GM18867 (cell line): ENCODE results near the gene MGST3.
"Not testable (repeated sequence)": the region's sequence is repeated elsewhere in the genome, so short reads cannot be mapped to it uniquely, and the experiment has no call there.

Experiments
- ATAC-seq: cut with Tn5 transposase; IDR thresholded peaks from one replicate; pipeline ENCODE4 v1.9.1; 2021; ENCODE audit warnings: mild to moderate bottlenecking, moderate library complexity; ENCODE audit not compliant: unreplicated experiment

Gene MGST3

GRCh38 chr1:165695031-165695430, 64.0 kb downstream of the MGST3 start:
- ATAC-seq = no peak

- ATAC-seq = no peak
These were observed 65.6 kb downstream of the MGST3 start for GRCh38 chr1:165696625-165697100.

- ATAC-seq = no peak
These were observed 66.5 kb downstream of the MGST3 start for GRCh38 chr1:165697491-165697880.

- peak; percentile 95 for ATAC-seq
These were observed 67.1 kb downstream of the MGST3 start, which contains the start of gene ALDH9A1 for GRCh38 chr1:165697881-165698760. Gene ALDH9A1 (minus strand): TSS chr1:165698562. CDS start chr1:165698558, 4 bp downstream.

- no peak for ATAC-seq
These were observed 67.7 kb downstream of the MGST3 start for GRCh38 chr1:165698761-165699052.

GRCh38 chr1:165699577-165699976, 68.5 kb downstream of the MGST3 start:
- ATAC-seq = no peak

DNA sequence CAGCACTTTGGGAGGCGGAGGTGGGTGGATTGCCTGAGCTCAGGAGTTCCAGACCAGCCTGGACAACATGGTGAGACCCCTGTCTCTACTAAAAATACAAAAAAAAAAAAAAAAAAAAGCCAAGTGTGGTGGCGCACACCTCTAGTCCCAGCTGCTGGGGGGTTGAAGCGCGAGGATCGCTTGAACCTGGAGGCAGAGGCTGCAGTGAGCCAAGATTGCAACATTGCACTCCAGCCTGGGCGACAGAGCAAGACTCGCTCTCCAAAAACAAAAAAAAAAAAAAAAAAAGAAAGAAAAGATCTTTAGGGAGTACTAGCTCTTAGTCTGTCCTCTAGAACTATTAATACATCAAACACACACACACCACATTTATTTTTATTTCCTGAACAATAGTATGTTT, 70.9 kb downstream of the MGST3 start:
- not testable (repeated sequence) for ATAC-seq

DNA sequence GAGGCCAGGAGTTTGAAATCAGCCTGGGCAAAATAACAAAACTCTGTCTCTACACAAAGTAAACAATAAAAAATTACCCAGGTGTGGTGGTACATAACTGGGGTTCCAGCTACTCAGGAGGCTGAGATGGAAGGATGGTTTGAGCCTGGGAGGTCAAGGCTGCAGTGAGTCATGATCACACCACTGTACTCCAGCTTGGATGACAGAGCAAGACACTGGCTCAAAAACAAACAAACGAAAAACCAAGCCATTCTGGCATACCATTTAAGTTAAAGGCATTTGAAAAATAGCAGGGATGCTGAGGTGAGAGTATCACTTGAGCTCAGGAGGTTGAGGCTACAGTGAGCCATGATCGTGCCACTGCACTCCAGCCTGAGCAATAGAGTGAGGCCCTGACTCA, 72.6 kb downstream of the MGST3 start:
- ATAC-seq = no peak
